Gastroesophageal sphincter (tissue), 3 donors: Measurements from ENCODE around the gene WWC2.

Experiments
- CTCF ChIP-seq, 4 experiments: fragments of 200-600 bp in 2 of 4; fragments of 450-650 bp in 2 of 4; sonication (generic) in 1 of 4; IDR thresholded peaks; one replicate each; pipeline ENCODE4 v1.5.1; 2017 to 2019; ENCODE audit warnings: antibody characterized with exemption in 4 of 4, mild to moderate bottlenecking in 2 of 4, moderate library complexity in 2 of 4
- POLR2A ChIP-seq, 2 donors: fragments of 450-650 bp; IDR thresholded peaks; one replicate each; pipeline ENCODE4 v1.6.1; 2017; ENCODE audit warnings: antibody characterized with exemption in 2 of 2, mild to moderate bottlenecking in 2 of 2, moderate library complexity in 1 of 2

- no peak for TF ChIP-seq CTCF (IDR thresholded peaks at IDR 0.05)
- TF ChIP-seq POLR2A (IDR thresholded peaks at IDR 0.05), result no peak
These were observed 270.0 kb downstream of the WWC2 start for GRCh38 chr4:183369073-183369472.
